NB4 (cell line): ENCODE measurements around the gene B4GALNT4.

Experiments
- MYC ChIP-seq: IDR thresholded peaks from 2 replicates; pipeline ENCODE4 v1.6.1; 2011; ENCODE audit warnings: low read depth, low read length
- POLR2A ChIP-seq: IDR thresholded peaks from 2 replicates; pipeline ENCODE4 v1.6.1; 2011; ENCODE audit warnings: mild to moderate bottlenecking; ENCODE audit not compliant: insufficient read length; ENCODE audit errors: extremely low read depth
- TF ChIP-seq, protein P1 (sequence below): IDR thresholded peaks from one replicate; pipeline ENCODE4 v1.5.1; 2012; ENCODE audit warnings: low read depth, low read length

- TF ChIP-seq, protein P1, sequence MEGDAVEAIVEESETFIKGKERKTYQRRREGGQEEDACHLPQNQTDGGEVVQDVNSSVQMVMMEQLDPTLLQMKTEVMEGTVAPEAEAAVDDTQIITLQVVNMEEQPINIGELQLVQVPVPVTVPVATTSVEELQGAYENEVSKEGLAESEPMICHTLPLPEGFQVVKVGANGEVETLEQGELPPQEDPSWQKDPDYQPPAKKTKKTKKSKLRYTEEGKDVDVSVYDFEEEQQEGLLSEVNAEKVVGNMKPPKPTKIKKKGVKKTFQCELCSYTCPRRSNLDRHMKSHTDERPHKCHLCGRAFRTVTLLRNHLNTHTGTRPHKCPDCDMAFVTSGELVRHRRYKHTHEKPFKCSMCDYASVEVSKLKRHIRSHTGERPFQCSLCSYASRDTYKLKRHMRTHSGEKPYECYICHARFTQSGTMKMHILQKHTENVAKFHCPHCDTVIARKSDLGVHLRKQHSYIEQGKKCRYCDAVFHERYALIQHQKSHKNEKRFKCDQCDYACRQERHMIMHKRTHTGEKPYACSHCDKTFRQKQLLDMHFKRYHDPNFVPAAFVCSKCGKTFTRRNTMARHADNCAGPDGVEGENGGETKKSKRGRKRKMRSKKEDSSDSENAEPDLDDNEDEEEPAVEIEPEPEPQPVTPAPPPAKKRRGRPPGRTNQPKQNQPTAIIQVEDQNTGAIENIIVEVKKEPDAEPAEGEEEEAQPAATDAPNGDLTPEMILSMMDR: no peak
- no peak for TF ChIP-seq POLR2A
- no peak for TF ChIP-seq MYC
Measured at GRCh38 chr11:409008-409599, 39.8 kb downstream of the B4GALNT4 start.
